ENCODE data around the gene CUX1. TPM values are rescaled to one million over a fixed set of nuclear protein-coding genes. Genes with fewer than 3 reads are reported as not detected.

CUX1 gene
- total and polyA plus RNA-seq, 2 of the 13 experiments (the other 11 are each of a cell fraction or from before 2014, with no cell fraction given): 13.7 to 14.9 TPM

GRCh38 chr7:101863598-101863997 is 46.2 kb downstream of the CUX1 start:
- BruUV-seq (replicated peaks): no TSS peak
- FAIRE-seq (no peak), DNase-seq (ENCODE audit: low spot score) (no peak), ATAC-seq (no peak)
- H3K79me2 ChIP-seq (ENCODE audit: insufficient read depth, low read length): peaks cover 70% of the 10 kb centered on the region
- intact Hi-C loops (cut with micrococcal nuclease; ENCODE audit: unreplicated experiment): no loop called here
- H2AFZ ChIP-seq (ENCODE audit: low read length): no peak overlapping the region
- H3K9ac ChIP-seq (ENCODE audit: insufficient read depth, low read depth, low read length): no peak overlapping the region
- no peak overlapping the region for H3K4me2 ChIP-seq (ENCODE audit: low read depth, low read length)
- peaks cover 28% of the 10 kb centered on the region for H4K20me1 ChIP-seq (ENCODE audit: insufficient read depth, low read length)
- H3K9me3 ChIP-seq (ENCODE audit: low read length): no peaks in the 10 kb centered on the region
- ChIA-PET POLR2A (no interaction called here), CTCF (ENCODE audit: low intra/inter-chr PET ratio, low total read pairs) (no interaction called here)
- H3K4me3 ChIP-seq (replicated peaks in 1 of 3; ENCODE audit: insufficient read depth in 1 of 3, low read depth in 2 of 3, low read length in 3 of 3): no peak overlapping the region
- 0 out of 5 replicates have a peak, but pooled peaks cover 0 to 4% of the 10 kb centered on the region in 2 experiments for H3K36me3 ChIP-seq (replicated peaks in 1 of 2; ENCODE audit: control insufficient read depth in 1 of 2, insufficient read depth in 2 of 2, low read length in 2 of 2)
- H3K27ac ChIP-seq (ENCODE audit: extremely low read length, insufficient read depth, low read length): no peak overlapping the region
- peaks cover 84% of the 10 kb centered on the region for H3K4me1 ChIP-seq (ENCODE audit: insufficient read depth, low read length)
- WGBS (ENCODE audit: low lambda C conversion rate): 96% methylated on average over 6 of the region's 6 CpGs
- in situ Hi-C loops (cut with HindIII; ENCODE audit: extremely low pct_ligation_motif_present, low pct_unique_long_range_greater_than_20kb): no loop called here
- H3K27me3 ChIP-seq (ENCODE audit: control insufficient read depth in 1 of 2, insufficient read depth in 2 of 2, low read length in 2 of 2): no peaks in the 10 kb centered on the region
- TF ChIP-seq ZNF749 (CRISPR knock-in tag; IDR thresholded peaks at IDR 0.05; ENCODE audit: borderline replicate concordance) (no peak), WIZ (CRISPR knock-in tag; IDR thresholded peaks at IDR 0.05) (no peak), ZHX1 (CRISPR knock-in tag; IDR thresholded peaks at IDR 0.05; ENCODE audit: low read depth) (no peak), ZNF335 (CRISPR knock-in tag; IDR thresholded peaks at IDR 0.05) (no peak), PRMT3 (CRISPR knock-in tag; IDR thresholded peaks at IDR 0.05; ENCODE audit: borderline replicate concordance, low read depth) (no peak), ZC3H13 (CRISPR knock-in tag; IDR thresholded peaks at IDR 0.05) (no peak), ZNF468 (CRISPR knock-in tag; IDR thresholded peaks at IDR 0.05) (no peak), HMGXB3 (CRISPR knock-in tag; IDR thresholded peaks at IDR 0.05; ENCODE audit: borderline replicate concordance) (no peak), MXD4 (CRISPR knock-in tag; IDR thresholded peaks at IDR 0.05) (no peak), TEAD2 (CRISPR knock-in tag; IDR thresholded peaks at IDR 0.05) (no peak), ZBTB14 (CRISPR knock-in tag; IDR thresholded peaks at IDR 0.05) (no peak), IRX3 (CRISPR knock-in tag; IDR thresholded peaks at IDR 0.05; ENCODE audit: borderline replicate concordance, low read depth) (no peak), ZNF263 (CRISPR knock-in tag; IDR thresholded peaks at IDR 0.05) (no peak), ZNF577 (CRISPR knock-in tag; IDR thresholded peaks at IDR 0.05; ENCODE audit: borderline replicate concordance, low read depth) (no peak)
- TF ChIP-seq, protein P1, sequence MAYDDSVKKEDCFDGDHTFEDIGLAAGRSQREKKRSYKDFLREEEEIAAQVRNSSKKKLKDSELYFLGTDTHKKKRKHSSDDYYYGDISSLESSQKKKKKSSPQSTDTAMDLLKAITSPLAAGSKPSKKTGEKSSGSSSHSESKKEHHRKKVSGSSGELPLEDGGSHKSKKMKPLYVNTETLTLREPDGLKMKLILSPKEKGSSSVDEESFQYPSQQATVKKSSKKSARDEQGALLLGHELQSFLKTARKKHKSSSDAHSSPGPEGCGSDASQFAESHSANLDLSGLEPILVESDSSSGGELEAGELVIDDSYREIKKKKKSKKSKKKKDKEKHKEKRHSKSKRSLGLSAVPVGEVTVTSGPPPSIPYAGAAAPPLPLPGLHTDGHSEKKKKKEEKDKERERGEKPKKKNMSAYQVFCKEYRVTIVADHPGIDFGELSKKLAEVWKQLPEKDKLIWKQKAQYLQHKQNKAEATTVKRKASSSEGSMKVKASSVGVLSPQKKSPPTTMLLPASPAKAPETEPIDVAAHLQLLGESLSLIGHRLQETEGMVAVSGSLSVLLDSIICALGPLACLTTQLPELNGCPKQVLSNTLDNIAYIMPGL (CRISPR knock-in tag; IDR thresholded peaks at IDR 0.05; ENCODE audit: borderline replicate concordance in 1 of 2, low read depth in 1 of 2): no peak
